ENCODE results near the gene RYR2.

The RYR2 gene

GRCh38 chr1:237041795-237042525 is at the start of gene RYR2:
TSS of gene RYR2 (plus strand) at chr1:237042184. CDS start at chr1:237042522, 338 bp downstream.
- DNase-seq (ENCODE audit: low read depth in 2 of 2, low spot score in 1 of 2) = no peak

GRCh38 chr1:236992449-236992848 is 49.5 kb upstream of the RYR2 start:
- DNase-seq (ENCODE audit: low read depth in 2 of 2, low spot score in 1 of 2) = no peak

- DNase-seq (ENCODE audit: low read depth in 2 of 2, low spot score in 1 of 2) = no peak
Measured at GRCh38 chr1:236994450-236994849, 47.5 kb upstream of the RYR2 start.

DNA sequence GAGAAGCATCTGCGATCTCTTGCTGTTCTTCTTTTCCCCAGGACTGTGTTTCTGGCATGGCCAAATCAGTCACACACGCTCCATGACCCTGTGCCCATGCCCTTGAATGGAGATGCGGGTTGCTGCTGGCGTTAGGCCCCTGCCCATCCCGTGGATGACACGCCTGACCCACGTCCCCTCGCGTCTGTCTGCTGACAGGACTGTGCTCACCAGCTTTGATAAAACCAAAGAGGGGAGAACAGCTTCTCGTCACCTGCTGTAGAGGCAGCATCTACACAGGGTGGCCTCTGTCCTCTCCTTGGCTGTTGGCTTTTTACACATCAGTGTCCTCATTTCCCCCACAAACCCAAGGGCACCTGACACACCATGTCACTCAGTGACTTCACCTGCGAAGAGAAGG is 44.6 kb upstream of the RYR2 start:
- DNase-seq (ENCODE audit: low read depth in 2 of 2, low spot score in 1 of 2) = no peak

DNA sequence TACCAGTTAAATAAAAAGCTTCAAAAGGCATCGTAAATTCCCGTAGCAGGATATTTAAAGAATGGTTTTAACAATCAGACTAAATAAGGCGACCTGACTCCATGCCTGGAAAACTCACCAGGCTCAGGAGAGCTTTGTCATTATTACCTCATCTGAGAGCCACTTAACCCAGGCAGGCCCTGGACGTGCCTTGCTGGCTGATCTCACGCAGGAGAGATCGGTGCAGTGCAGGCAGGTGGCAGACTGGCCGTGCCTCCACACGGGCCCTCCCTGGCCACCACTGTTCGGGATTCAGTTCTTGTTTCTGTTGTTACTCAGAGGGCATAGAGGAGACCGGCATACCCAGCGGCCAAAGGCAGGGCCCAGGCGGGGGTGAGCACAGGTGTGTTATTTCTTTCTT is 44.1 kb upstream of the RYR2 start:
- DNase-seq (ENCODE audit: low read depth in 2 of 2, low spot score in 1 of 2) = no peak

DNA sequence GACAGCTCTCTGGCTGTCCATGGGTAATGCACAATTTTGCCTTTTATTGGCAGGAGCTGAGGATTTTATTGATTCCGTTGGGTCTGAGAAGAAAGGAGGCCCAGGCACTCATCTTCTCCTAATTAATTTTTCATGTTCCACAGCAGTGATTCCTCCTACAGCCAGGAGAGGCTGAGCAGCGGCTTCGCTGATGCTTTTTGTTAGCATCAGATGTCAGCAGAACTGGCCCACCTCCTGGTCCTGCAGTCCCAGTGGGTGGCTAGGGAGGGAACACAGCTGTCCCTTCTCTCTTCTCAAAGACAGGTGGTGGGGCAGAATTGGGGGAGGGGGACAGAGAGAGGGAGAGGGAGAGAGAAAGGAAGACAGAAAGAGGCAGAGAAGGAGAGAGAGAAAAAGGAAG is 43.4 kb upstream of the RYR2 start:
- no peak for DNase-seq (ENCODE audit: low read depth in 2 of 2, low spot score in 1 of 2)

DNA sequence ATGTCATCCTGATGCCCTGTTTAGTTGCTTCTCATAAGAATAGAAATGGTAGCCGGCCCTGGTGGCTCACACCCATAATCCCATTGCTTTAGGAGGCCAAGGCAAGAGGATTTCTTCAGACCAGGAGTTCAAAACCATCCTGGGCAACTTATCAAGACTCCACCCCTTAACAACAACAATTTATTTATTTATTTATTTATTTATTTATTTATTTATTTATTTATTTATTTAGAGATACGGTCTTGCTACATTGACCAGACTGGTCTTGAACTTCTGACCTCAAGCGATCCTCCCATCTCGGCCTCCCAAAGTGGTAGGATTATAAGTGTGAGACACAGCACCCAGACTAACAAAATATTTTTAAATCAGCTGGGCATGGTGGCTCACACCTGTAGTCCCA is 41.8 kb upstream of the RYR2 start:
- no peak for DNase-seq (ENCODE audit: low read depth in 2 of 2, low spot score in 1 of 2)

- no peak for DNase-seq (ENCODE audit: low read depth in 2 of 2, low spot score in 1 of 2)
Measured at GRCh38 chr1:237003516-237003915, 38.5 kb upstream of the RYR2 start.

DNA sequence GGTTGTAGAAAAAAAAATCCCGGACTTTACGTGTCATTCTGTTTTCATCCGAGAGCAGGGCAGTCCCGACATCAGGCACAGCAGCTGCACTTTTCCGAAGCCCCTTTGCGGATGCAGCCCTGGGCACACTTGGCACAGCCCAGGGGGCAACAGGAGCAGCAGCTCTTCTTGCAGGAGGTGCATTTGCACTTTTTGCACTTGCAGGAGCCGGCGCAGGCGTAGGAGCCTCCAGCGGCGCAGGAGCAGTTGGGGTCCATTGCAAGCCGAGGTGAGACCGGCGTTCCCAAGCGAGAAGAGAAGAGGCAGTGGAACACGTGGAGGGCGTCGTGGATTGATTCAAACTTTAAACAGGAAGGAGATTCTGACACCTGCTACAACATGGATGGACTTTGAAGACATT is 37.9 kb upstream of the RYR2 start, which contains the start of gene MT1HL1:
TSS of gene MT1HL1 (minus strand) at position 326 of the 400 bp plus-strand sequence. CDS start at position 257, 69 bp downstream.
- no peak for DNase-seq (ENCODE audit: low read depth in 2 of 2, low spot score in 1 of 2)

- no peak for DNase-seq (ENCODE audit: low read depth in 2 of 2, low spot score in 1 of 2)
Measured at GRCh38 chr1:237005674-237006073, 36.3 kb upstream of the RYR2 start.

DNA sequence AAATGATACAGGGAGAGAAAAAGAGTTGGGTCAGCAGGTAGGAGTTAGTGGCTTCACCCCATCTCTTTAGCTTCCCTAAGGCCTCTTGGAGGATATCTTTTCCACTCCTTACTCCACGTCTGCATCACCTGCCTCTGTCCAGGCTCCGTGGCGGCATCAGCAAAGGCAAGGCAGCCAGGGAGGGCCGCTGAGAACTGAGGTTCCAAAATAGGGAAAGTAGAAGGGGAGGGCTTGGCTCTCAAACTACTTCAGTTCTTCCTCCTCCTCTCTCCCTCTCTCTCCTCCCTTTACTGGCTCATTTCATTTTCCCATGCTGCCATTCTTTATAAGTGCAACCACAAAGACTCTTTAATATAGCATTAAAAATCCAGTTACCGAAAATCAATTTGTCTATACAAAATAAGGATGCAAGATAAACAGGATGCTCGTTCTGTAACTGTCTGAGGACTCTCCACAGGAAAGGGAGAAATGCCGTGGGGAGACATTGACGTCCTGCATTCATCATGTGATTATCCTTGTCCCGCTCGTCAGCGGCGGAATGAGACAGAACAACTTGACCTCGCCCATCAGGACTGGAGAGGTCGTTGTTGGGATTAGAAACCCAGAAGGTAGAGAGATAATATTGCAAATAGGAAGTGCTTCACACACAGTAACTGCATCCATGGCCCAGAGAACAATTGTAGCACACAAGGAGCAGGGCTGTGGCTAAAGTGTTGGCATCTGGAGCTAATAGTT is 34.7 kb upstream of the RYR2 start:
- DNase-seq (ENCODE audit: low read depth in 2 of 2, low spot score in 1 of 2) = no peak

GRCh38 chr1:237009611-237010010 is 32.4 kb upstream of the RYR2 start:
- DNase-seq (ENCODE audit: low read depth in 2 of 2, low spot score in 1 of 2) = no peak

- DNase-seq (ENCODE audit: low read depth in 2 of 2, low spot score in 1 of 2) = no peak
Measured at GRCh38 chr1:237011432-237011831, 30.6 kb upstream of the RYR2 start.

- no peak for DNase-seq (ENCODE audit: low read depth in 2 of 2, low spot score in 1 of 2)
Measured at GRCh38 chr1:237012361-237012760, 29.6 kb upstream of the RYR2 start.

GRCh38 chr1:237012788-237013383 is 29.1 kb upstream of the RYR2 start:
- DNase-seq (ENCODE audit: low read depth in 2 of 2, low spot score in 1 of 2) = no peak

DNA sequence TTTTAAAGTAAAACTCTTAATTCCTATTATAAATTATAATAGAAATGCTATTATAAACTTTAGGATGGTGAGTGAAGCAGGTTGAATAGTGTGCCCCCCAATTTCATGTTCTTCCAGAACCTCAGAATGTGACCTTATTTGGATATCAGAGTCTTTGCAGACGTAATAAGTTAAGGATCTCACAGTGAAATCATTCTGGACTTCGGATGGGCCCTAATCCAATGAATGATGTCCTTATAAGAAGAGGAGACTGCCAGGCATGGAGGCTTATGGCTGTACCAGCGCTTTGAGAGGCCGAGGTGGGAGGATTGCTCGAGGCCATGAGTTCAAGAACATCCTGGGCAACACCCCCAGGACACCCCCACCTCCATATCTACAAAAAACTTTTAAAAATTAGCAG is 28.4 kb upstream of the RYR2 start:
- DNase-seq (ENCODE audit: low read depth in 2 of 2, low spot score in 1 of 2) = no peak

GRCh38 chr1:237016626-237017025 is 25.4 kb upstream of the RYR2 start:
- DNase-seq (ENCODE audit: low read depth in 2 of 2, low spot score in 1 of 2) = no peak

DNA sequence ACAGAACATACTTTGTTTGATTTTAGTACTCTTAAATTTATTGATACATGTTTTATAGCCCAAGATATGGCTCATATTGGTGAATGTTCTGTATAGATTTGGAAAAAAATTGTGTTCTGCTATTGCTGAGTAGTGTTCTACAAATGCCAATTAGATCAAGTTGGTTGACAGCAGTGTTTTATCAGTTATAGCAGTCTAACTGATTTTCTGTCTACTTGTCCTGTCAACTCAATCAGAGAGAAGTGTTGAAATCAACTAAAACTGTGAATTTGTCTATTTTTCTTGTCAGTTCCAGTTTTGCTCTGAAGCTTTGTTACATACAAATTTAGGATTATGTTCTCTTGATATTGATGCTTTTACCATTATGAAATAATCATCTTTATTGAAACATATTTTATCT is 23.1 kb upstream of the RYR2 start:
- no peak for DNase-seq (ENCODE audit: low read depth in 2 of 2, low spot score in 1 of 2)

DNA sequence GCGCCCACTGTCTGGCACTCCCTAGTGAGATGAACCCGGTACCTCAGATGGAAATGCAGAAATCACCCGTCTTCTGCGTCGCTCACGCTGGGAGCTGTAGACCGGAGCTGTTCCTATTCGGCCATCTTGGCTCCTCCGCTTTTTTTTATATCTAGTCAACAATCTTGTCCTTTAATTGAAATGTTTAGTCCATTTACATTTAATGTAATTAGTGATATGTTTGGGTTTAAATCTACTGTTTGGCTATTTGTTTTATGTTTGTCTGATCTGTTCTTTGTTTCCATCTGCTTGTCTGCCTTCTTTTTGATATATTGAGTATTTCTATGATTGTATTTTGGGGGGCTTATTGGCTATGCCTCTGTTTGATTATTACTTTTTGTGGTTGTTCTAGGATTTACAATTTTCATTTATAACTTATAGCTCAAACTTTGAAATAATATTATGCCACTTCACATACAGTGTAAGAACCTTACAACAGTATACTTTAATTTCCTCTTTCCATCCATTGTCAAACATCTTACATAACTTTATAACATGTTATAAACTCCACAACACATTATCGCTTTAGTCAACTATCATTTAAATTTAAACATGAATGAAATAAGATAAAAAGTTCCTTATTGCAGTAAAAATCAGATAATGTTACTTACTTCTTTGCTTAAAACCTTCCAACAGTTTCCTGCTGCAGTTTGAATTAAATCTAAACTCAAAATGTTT is 16.5 kb upstream of the RYR2 start:
- DNase-seq (ENCODE audit: low read depth in 2 of 2, low spot score in 1 of 2) = no peak

- no peak for DNase-seq (ENCODE audit: low read depth in 2 of 2, low spot score in 1 of 2)
Measured at GRCh38 chr1:237029240-237029639, 12.7 kb upstream of the RYR2 start.

GRCh38 chr1:237029850-237030535 is 12.0 kb upstream of the RYR2 start:
- no peak for DNase-seq (ENCODE audit: low read depth in 2 of 2, low spot score in 1 of 2)

Measured in stimulated activated CD8-positive, alpha-beta memory T cell treated with anti-CD3 and anti-CD28 coated beads, Interleukin-4, amount 100 ng/mL, for 1 hour (primary cell).